ENCODE data around the gene BPIFA2. TPM values are rescaled to one million over a fixed set of nuclear protein-coding genes. Genes with fewer than 3 reads are reported as not detected.

Gene BPIFA2
- total and polyA plus RNA-seq, 12 donors = not detected

GRCh38 chr20:33160681-33161080 is 7.3 kb upstream of the BPIFA2 start:
- intact Hi-C loops (cut with DNase I) = no loop called here
- no peak overlapping the region for H3K27ac ChIP-seq
- H3K36me3 ChIP-seq (replicated peaks in 1 of 2) = no peaks in the 10 kb centered on the region
- H3K27me3 ChIP-seq = no peaks in the 10 kb centered on the region
- no peaks in the 10 kb centered on the region for H3K9me3 ChIP-seq (replicated peaks in 1 of 3)
- no peak for TF ChIP-seq CTCF (IDR thresholded peaks at IDR 0.05)
- H3K4me3 ChIP-seq = no peak overlapping the region
- 82 to 94% (median 86%) methylated on average over 5 of the region's 5 CpGs for WGBS, 4 donors
- H3K4me1 ChIP-seq (replicated peaks in 1 of 2) = no peaks in the 10 kb centered on the region
- no peak for DNase-seq

- no peak for DNase-seq
- no peaks in the 10 kb centered on the region for H3K36me3 ChIP-seq (replicated peaks in 1 of 2)
- no peak overlapping the region for H3K4me3 ChIP-seq
- H3K27me3 ChIP-seq = no peaks in the 10 kb centered on the region
- 87 to 94% (median 89%) methylated on average over 6 of the region's 6 CpGs for WGBS, 4 donors
- H3K9me3 ChIP-seq (replicated peaks in 1 of 3) = no peaks in the 10 kb centered on the region
- H3K27ac ChIP-seq = no peak overlapping the region
- no peaks in the 10 kb centered on the region for H3K4me1 ChIP-seq (replicated peaks in 1 of 2)
- TF ChIP-seq POLR2A (IDR thresholded peaks at IDR 0.05) (no peak), CTCF (IDR thresholded peaks at IDR 0.05) (no peak)
- intact Hi-C loops (cut with DNase I) = no loop called here
Observed at GRCh38 chr20:33162313-33162712, 5.6 kb upstream of the BPIFA2 start.

- 51 to 56% (median 54%) methylated on average over 5 of the region's 5 CpGs for WGBS, 4 donors
- intact Hi-C loops (cut with DNase I) = no loop called here
- no peak for TF ChIP-seq CTCF (IDR thresholded peaks at IDR 0.05)
- TF ChIP-seq POLR2A (IDR thresholded peaks at IDR 0.05) = no peak
- Histone ChIP-seq H3K27me3 (no peaks in the 10 kb centered on the region), H3K4me3 (no peak overlapping the region), H3K4me1 (replicated peaks in 1 of 2) (no peaks in the 10 kb centered on the region), H3K36me3 (replicated peaks in 1 of 2) (no peaks in the 10 kb centered on the region), H3K27ac (no peak overlapping the region), H3K9me3 (replicated peaks in 1 of 3) (no peaks in the 10 kb centered on the region)
- DNase-seq = peak in 1 of 7 donors; percentile 15
Observed at GRCh38 chr20:33162753-33163152, 5.2 kb upstream of the BPIFA2 start.

GRCh38 chr20:33163856-33164762 is 3.9 kb upstream of the BPIFA2 start:
- no peak for DNase-seq
- H3K4me3 ChIP-seq = no peak overlapping the region

More at GRCh38 chr20:33163856-33164762, 3.9 kb upstream of the BPIFA2 start:
- H3K27ac ChIP-seq = no peak overlapping the region
- intact Hi-C loops (cut with DNase I) = no loop called here
- no peaks in the 10 kb centered on the region for H3K36me3 ChIP-seq (replicated peaks in 1 of 2)
- no peaks in the 10 kb centered on the region for H3K4me1 ChIP-seq (replicated peaks in 1 of 2)
- peaks cover 0 to 4% (median 0%) of the 10 kb centered on the region in 3 donors for H3K9me3 ChIP-seq (replicated peaks in 1 of 3)
- no peaks in the 10 kb centered on the region for H3K27me3 ChIP-seq
- 73 to 80% (median 76%) methylated on average over 8 of the region's 8 CpGs for WGBS, 4 donors
- TF ChIP-seq CTCF (IDR thresholded peaks at IDR 0.05) (no peak), POLR2A (IDR thresholded peaks at IDR 0.05) (no peak)

All from adrenal gland (tissue), 12 donors.